GM12874 (cell line): ENCODE measurements around the gene GIT2.

Experiments used
- CTCF ChIP-seq: IDR thresholded peaks from 2 replicates; pipeline ENCODE4 v1.5.1; 2011; ENCODE audit warnings: low read depth, mild to moderate bottlenecking, control low read depth, low read length, moderate library complexity; ENCODE audit not compliant: insufficient read depth

The GIT2 gene

GRCh38 chr12:109987615-109988014, 8.6 kb downstream of the GIT2 start:
- TF ChIP-seq CTCF = no peak

GRCh38 chr12:109983432-109984142, 12.6 kb downstream of the GIT2 start:
- no peak for TF ChIP-seq CTCF

- no peak for TF ChIP-seq CTCF
Observed at GRCh38 chr12:109982210-109982609, 14.0 kb downstream of the GIT2 start.

- TF ChIP-seq CTCF = no peak
Observed at GRCh38 chr12:109981311-109981710, 14.9 kb downstream of the GIT2 start.

GRCh38 chr12:109972821-109973220, 23.3 kb downstream of the GIT2 start:
- no peak for TF ChIP-seq CTCF

GRCh38 chr12:109968801-109969200, 27.4 kb downstream of the GIT2 start:
- no peak for TF ChIP-seq CTCF

GRCh38 chr12:109968032-109968420, 28.1 kb downstream of the GIT2 start:
- TF ChIP-seq CTCF = no peak
